Activated gamma-delta T cell treated with Interleukin-2 at 50 U/mL for 16 hours (primary cell): Measurements from ENCODE around the gene CCNJL.

Source experiments
- DNase-seq: peaks from one replicate; pipeline ENCODE4 v3.0.0-alpha.2; 2020

Gene CCNJL

GRCh38 chr5:160211352-160211751 is 101.0 kb downstream of the CCNJL start:
- no peak for DNase-seq

- no peak for DNase-seq
Observed at GRCh38 chr5:160210606-160211005, 101.8 kb downstream of the CCNJL start.

- no peak for DNase-seq
Observed at GRCh38 chr5:160209917-160210316, 102.4 kb downstream of the CCNJL start.

GRCh38 chr5:160207061-160207460 is 105.3 kb downstream of the CCNJL start:
- no peak for DNase-seq
